ENCODE measurements around the gene TRMT61B.
A peak's percentile ranks its signal among the peaks of the same experiment; 100 is the strongest.

The TRMT61B gene

DNA sequence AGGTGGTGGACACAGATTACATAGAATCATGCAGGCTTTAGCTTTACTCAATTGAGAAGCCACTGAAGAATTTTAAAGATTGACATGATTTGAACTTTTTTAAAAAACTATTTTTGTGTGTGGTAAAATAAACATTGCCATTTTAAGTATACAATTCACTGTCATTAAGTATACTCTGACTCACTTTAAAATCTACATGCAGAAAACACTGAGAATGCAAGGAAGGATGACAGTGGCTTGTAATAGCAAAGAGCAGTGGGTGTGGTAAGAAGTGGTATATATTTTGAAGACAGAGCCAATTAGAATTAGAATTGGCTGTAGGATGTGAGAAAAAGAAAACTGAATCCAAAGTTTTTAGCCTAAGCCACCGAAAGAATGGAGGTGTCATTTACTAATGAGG lies 14.9 kb downstream of the TRMT61B start:
- DNase-seq, result no peak

DNA sequence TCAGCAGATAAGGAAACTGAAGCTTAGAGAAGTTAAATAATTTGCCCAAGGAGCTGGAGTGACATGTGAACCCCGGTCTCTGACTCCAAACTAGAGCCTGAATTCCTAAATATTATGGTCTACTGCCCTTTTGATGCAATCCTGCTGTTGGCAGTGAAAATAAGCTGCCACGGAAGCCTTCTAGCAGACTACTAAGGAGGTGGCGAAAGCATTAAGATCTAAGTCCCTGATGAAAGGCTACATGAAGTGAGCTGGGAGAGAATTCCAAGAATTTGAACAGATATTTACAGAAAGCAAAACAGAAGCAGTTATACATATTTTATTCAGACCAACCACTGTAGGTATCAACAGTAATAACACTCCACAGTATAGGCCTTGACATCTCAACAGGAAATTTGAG lies 28.1 kb downstream of the TRMT61B start:
- no peak for DNase-seq

DNA sequence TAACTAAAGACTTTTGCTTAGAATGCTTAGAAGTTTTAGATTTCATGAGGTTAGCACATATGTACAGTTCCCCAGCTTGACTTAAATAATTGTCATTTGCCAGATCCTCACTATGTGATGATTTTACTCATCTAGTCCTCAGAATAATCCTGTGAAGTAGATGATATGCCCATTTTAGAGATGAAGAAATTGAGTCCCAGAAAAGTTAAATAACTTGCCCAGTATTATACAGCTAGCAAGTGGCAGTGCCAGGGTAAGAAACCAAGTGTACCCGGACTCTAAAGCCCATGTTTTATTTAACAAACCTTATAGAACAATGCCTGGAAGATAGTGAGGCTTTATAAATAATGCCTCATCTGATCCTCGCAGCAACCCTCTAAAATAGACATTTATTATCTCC lies 31.1 kb downstream of the TRMT61B start:
- DNase-seq, result no peak

- DNase-seq, result no peak
Observed at GRCh38 chr2:28835781-28836180, 34.3 kb downstream of the TRMT61B start.

DNA sequence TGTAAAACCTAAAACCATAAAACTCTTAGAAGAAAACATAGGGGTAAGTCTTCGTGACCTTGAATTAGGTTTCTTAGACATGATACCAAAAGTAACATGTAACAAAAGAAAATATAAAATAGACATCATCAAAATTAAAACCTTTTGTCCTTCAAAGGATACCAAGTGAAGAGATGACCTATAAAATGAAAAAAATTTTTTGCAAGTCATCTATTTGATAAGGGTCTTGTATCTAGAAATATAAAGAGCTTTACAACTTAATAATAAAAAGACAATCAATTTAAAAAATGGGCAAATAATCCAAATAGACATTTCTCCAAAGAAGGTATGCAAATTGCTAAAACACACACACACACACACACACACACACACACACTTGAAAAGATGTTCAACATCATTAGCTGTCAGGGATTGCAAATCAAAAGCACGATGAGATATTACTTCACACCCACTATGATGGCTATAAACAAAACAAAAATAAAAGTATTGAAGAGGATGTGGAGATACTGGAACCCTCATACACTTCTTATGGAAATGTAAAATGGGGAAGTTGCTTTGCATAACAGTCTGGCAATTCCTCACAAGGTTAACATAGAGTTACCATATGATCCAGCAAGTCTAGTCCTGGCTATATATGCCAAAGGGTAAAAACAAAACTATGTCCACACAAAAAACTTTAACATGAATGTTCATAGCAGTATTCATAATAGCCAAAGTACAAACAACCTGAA lies 36.2 kb downstream of the TRMT61B start:
- no peak for DNase-seq

GRCh38 chr2:28828382-28828781 lies 41.7 kb downstream of the TRMT61B start:
- no peak for DNase-seq

DNA sequence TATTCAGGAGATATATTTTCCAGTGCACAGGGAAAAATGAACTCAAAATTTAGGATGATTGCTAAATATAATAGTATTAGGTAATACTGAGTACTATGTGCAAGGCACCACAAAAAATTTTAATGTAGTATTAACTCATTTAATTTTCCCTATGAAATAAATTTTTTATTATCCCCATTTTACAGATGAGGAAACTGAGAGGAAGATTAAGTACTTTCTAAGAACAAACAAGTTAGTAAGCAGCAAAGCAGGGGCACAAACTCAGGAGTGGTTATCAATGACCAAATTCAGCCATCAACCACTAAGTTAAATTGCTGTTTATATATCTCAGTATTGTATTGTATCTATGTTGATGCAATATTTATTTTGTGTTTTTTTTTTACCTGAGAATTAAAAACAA lies 45.2 kb downstream of the TRMT61B start:
- DNase-seq, result no peak

DNA sequence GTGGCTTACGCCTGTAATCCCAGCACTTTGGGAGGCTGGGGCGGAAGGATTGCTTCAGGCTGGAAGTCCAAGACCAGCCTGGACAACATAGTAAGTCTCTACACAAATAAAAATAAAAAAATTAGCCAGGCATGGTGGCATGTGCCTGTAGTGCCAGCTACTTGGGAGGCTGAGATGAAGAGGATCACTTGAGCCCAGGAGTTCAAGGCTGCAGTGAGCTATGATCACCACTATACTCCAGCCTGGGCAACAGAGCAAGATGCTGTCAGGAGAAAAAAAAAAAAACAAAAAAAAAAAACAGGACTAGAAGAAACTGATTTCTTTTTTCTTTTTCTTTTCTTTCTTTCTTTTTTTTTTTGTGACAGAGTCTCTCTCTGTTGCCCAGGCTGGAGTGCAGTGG lies 45.9 kb downstream of the TRMT61B start:
- DNase-seq, result no peak

- DNase-seq, result no peak
Observed at GRCh38 chr2:28822036-28822435, 48.1 kb downstream of the TRMT61B start.

- DNase-seq, result peak; percentile 35
Observed at GRCh38 chr2:28821295-28821958, 48.7 kb downstream of the TRMT61B start.

DNA sequence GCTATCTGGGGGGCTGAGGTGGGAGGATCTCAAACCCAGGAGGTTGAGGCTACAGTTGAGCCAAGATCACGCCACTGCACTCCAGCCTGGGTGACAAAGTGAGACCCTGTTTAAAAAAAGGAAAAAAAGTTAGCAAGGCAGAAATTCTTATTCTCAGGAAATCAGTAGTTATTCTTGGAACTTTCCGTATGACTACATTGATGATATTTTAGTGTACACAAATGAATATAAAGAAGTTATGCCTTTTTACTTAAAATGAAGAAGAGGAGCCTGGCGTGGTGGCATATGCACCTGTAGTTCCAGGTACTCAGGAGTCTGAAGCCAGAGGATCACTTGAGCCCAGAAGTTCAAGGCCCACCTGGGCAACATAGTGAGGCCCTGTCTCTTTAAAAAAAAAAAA lies 52.1 kb downstream of the TRMT61B start:
- DNase-seq, result no peak

- DNase-seq, result no peak
Observed at GRCh38 chr2:28810384-28811285, 59.5 kb downstream of the TRMT61B start, which contains the start of gene SPDYA. SPDYA (plus strand) TSS chr2:28810834; CDS start chr2:28816015, 5,181 bp downstream.

- DNase-seq, result no peak
Observed at GRCh38 chr2:28809927-28810326, 60.2 kb downstream of the TRMT61B start.

DNA sequence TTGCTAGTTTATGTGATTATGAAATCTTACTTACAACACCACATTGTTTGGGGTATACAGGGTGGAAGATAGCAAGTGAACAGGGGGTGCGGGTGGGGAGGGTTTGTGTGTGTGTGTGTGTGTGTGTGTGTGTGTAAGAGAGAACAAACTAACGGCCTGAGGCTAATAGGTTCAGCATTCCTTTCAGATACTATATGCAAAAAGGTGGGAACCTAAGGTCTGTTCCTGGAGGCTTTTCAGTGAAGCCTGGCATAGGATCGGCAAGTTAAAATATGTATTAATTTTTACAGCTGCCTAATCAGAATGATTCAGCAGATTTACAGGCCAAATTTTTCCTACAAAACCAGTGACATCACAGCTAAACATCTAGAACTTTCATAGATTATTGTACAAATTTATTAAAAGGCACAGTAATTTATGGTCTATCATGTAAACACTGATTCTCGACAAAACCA lies 67.1 kb downstream of the TRMT61B start:
- DNase-seq, result no peak

GRCh38 chr2:28801726-28802125 lies 68.4 kb downstream of the TRMT61B start:
- DNase-seq, result no peak
